ENCODE data around the gene PYY. TPM values are rescaled to one million over a fixed set of nuclear protein-coding genes. Genes with fewer than 3 reads are reported as not detected.

The PYY gene
- not detected for total RNA-seq
- not detected for polyA plus RNA-seq
- long read RNA-seq, donor 1 = 0 reads
- long read RNA-seq, donor 2 = 0 reads

DNA sequence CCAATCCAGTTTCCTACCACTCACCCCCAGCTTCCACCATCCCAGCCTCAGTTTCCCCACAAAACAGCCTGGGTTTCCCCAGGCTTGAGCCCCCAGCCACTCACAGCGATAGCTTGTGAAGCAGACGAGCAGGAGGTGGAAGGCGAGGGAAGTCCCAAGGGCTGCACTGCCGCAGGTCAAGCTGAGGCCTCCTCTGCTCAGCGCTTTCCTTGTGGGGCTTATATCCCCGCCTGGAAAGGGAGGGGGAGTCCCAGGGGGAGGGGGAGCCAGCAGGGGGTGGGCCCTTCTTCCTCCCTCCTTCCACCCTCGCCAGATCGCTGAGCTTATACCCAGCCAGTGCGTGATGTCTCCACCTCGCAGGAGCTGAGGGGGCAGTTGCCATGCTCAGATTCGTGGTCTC is at the start of gene PYY:
TSS of gene PYY (minus strand) at position 195 of the 400 bp plus-strand sequence. CDS start 457 bp downstream, outside the sequence.
- no peak for TF ChIP-seq POLR2A (IDR thresholded peaks at IDR 0.05)
- no peak for TF ChIP-seq POLR2AphosphoS5 (IDR thresholded peaks at IDR 0.05)
- TF ChIP-seq, protein P1, sequence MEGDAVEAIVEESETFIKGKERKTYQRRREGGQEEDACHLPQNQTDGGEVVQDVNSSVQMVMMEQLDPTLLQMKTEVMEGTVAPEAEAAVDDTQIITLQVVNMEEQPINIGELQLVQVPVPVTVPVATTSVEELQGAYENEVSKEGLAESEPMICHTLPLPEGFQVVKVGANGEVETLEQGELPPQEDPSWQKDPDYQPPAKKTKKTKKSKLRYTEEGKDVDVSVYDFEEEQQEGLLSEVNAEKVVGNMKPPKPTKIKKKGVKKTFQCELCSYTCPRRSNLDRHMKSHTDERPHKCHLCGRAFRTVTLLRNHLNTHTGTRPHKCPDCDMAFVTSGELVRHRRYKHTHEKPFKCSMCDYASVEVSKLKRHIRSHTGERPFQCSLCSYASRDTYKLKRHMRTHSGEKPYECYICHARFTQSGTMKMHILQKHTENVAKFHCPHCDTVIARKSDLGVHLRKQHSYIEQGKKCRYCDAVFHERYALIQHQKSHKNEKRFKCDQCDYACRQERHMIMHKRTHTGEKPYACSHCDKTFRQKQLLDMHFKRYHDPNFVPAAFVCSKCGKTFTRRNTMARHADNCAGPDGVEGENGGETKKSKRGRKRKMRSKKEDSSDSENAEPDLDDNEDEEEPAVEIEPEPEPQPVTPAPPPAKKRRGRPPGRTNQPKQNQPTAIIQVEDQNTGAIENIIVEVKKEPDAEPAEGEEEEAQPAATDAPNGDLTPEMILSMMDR (IDR thresholded peaks at IDR 0.05 in 8 of 11, conservative IDR thresholded peaks at IDR 0.05 in 3 of 11) = no peak
- no peak for DNase-seq
- Histone ChIP-seq H3K36me3 (no peaks in the 10 kb centered on the region), H3K4me1 (peaks cover 0 to 14% (median 12%) of the 10 kb centered on the region in 6 donors), H3K27me3 (replicated peaks in 1 of 7) (peaks cover 0 to 78% (median 38%) of the 10 kb centered on the region in 7 donors), H3K4me3 (peak within 1 kb of the TSS in 1 of 8 donors; percentile 24), H3K27ac (no peak within 1 kb of the TSS), H3K9me3 (no peaks in the 10 kb centered on the region)
- intact Hi-C loops (cut with DNase I; ENCODE audit: low total_unique reads) = no loop called here
- WGBS, 5 donors = 42 to 54% (median 52%) methylated on average over 8 to 11 of the region's 11 CpGs

DNA sequence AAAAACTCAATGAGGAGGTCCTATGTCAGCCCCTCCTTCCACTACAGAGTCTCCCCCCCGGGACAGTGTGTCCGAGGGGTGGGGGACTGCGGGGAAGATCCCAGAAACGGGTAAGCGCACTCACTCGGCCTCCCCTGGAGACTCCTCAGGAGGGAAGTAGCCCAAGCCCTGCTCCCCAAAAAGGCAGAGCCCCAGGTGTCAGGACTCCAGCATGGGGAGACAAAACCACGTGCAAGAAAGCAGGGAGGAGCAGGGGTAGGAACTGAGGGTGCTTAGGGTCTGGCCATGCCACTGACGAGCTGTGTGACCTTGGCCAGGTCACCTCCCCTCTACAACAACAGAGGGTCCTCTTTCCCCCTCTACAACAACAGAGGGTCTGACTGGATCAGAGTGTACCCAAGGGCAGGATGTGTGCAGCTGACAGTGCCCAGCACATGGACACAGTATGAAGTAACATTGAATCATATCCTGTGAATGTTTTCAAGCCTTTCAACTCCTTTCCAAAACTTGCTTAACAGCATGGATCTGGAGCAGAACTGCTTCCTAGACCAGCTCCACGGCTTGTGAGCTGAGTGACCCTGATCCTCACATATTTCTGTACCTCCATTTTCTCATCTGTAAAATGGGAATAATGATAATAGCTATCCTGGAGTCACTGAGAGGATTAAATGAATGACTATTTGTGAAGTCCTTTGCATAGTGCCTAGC is 48.6 kb upstream of the PYY start:
- TF ChIP-seq POLR2AphosphoS5 (IDR thresholded peaks at IDR 0.05) (no peak), POLR2A (IDR thresholded peaks at IDR 0.05) (no peak)
- TF ChIP-seq, protein P1 (IDR thresholded peaks at IDR 0.05 in 8 of 11, conservative IDR thresholded peaks at IDR 0.05 in 3 of 11) = no peak
- H3K9me3 ChIP-seq = no peaks in the 10 kb centered on the region
- H3K36me3 ChIP-seq = no peaks in the 10 kb centered on the region
- intact Hi-C loops (cut with DNase I; ENCODE audit: low total_unique reads) = no loop called here
- 69 to 86% (median 75%) methylated on average over 9 of the region's 9 CpGs for WGBS, 5 donors
- H3K27ac ChIP-seq = no peak overlapping the region
- peaks cover 16 to 32% (median 28%) of the 10 kb centered on the region in 6 donors for H3K4me1 ChIP-seq
- H3K27me3 ChIP-seq (replicated peaks in 1 of 7) = peaks cover 8 to 58% (median 28%) of the 10 kb centered on the region in 7 donors
- DNase-seq = no peak
- no peak overlapping the region for H3K4me3 ChIP-seq

DNA sequence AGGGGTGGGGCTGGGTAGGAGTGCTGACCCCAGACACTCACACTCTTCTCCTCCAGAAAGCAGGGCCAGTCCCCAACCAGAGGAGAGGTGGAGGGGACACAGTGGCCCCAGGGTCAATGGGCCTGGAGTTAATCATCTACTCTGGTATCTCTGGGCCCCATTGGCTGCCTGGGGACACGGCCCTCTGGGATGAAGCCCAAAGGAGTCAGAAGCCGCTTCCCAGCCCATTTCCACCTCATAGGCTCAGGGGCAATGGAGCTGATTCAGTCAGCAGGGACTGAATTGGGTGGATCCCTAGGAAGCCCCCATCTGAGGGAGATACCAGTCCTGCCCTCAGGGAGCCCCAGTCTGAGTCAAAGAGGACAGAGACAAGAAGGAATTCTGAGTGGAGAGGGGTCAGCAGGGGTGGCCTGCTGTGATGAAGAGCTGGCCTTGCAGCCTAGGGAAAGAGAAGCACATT is 47.8 kb upstream of the PYY start:
- Histone ChIP-seq H3K4me1 (peaks cover 14 to 24% (median 23%) of the 10 kb centered on the region in 6 donors), H3K27me3 (replicated peaks in 1 of 7) (peaks cover 8 to 50% (median 34%) of the 10 kb centered on the region in 7 donors), H3K4me3 (no peak overlapping the region), H3K9me3 (no peaks in the 10 kb centered on the region), H3K27ac (no peak overlapping the region), H3K36me3 (no peaks in the 10 kb centered on the region)
- TF ChIP-seq, protein P1 (IDR thresholded peaks at IDR 0.05 in 8 of 11, conservative IDR thresholded peaks at IDR 0.05 in 3 of 11) = no peak
- TF ChIP-seq POLR2AphosphoS5 (IDR thresholded peaks at IDR 0.05) (no peak), POLR2A (IDR thresholded peaks at IDR 0.05) (no peak)
- intact Hi-C loops (cut with DNase I; ENCODE audit: low total_unique reads) = no loop called here
- DNase-seq = no peak
- WGBS, 5 donors = 64 to 95% (median 86%) methylated on average over 2 of the region's 2 CpGs

DNA sequence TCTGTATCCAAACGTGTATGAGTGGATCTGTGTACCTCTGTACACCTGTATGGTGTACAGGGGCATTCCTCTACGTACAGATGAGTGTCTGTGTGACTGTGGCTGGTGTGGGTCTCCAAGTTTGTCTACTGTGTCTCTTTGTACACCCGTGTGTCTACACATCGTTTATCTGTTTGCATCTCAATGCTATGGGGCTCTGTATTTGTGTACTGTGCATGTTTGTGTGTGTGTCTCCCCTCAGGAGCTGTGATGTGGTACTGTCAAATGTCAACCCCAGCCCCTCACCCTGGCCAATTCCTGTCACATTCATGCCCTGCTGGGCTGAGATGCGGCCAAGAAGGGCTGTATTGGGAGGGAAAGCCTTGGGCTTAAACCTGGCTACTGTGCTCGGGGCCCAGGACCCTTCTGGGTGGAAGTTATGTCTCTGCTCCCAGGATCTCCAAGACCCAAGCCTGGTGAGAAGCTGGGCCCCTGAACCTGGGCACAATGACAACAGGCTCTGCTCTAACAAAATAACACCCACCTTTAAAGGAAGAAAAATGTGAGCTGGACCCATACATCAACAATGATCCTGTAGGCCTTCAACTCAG is 47.2 kb upstream of the PYY start:
- no peaks in the 10 kb centered on the region for H3K9me3 ChIP-seq
- TF ChIP-seq, protein P1 (IDR thresholded peaks at IDR 0.05 in 8 of 11, conservative IDR thresholded peaks at IDR 0.05 in 3 of 11) = no peak
- TF ChIP-seq POLR2A (IDR thresholded peaks at IDR 0.05) = no peak
- no peak for TF ChIP-seq POLR2AphosphoS5 (IDR thresholded peaks at IDR 0.05)
- peaks cover 8 to 45% (median 35%) of the 10 kb centered on the region in 7 donors for H3K27me3 ChIP-seq (replicated peaks in 1 of 7)
- H3K4me3 ChIP-seq = no peak overlapping the region
- H3K36me3 ChIP-seq = no peaks in the 10 kb centered on the region
- WGBS, 5 donors = 79 to 85% (median 81%) methylated on average over 6 of the region's 6 CpGs
- H3K27ac ChIP-seq = no peak overlapping the region
- no peak for DNase-seq
- H3K4me1 ChIP-seq = peaks cover 13 to 19% (median 18%) of the 10 kb centered on the region in 6 donors
- intact Hi-C loops (cut with DNase I; ENCODE audit: low total_unique reads) = no loop called here

Measured in spleen (tissue), 13 donors.